ENCODE data around the gene DNAH7.

The DNAH7 gene

GRCh38 chr2:195898505-195899191, 170.0 kb downstream of the DNAH7 start:
- Histone ChIP-seq H3K36me3 (ENCODE audit: control insufficient read depth in 5 of 5, insufficient read depth in 5 of 5, low read length in 5 of 5) (peaks cover 0 to 2% (median 0%) of the 10 kb centered on the region in 5 donors), H3K4me1 (ENCODE audit: control insufficient read depth in 5 of 5, insufficient read depth in 5 of 5, low read length in 5 of 5) (no peaks in the 10 kb centered on the region), H3K9me3 (ENCODE audit: control insufficient read depth in 5 of 5, low read length in 5 of 5) (no peaks in the 10 kb centered on the region), H3K4me3 (ENCODE audit: low read depth in 1 of 5, low read length in 5 of 5) (no peak overlapping the region), H3K27ac (ENCODE audit: low read depth, low read length) (no peak overlapping the region), H3K27me3 (ENCODE audit: control insufficient read depth in 5 of 5, insufficient read depth in 4 of 5, low read length in 5 of 5) (no peaks in the 10 kb centered on the region), H3K9ac (ENCODE audit: low read length in 5 of 5) (no peak overlapping the region)

GRCh38 chr2:195891081-195891480, 177.6 kb downstream of the DNAH7 start:
- Histone ChIP-seq H3K9ac (ENCODE audit: low read length in 5 of 5) (no peak overlapping the region), H3K27ac (ENCODE audit: low read depth, low read length) (no peak overlapping the region), H3K36me3 (ENCODE audit: control insufficient read depth in 5 of 5, insufficient read depth in 5 of 5, low read length in 5 of 5) (peaks cover 0 to 2% (median 0%) of the 10 kb centered on the region in 5 donors), H3K4me1 (ENCODE audit: control insufficient read depth in 5 of 5, insufficient read depth in 5 of 5, low read length in 5 of 5) (no peaks in the 10 kb centered on the region), H3K27me3 (ENCODE audit: control insufficient read depth in 5 of 5, insufficient read depth in 4 of 5, low read length in 5 of 5) (no peaks in the 10 kb centered on the region), H3K4me3 (ENCODE audit: low read depth in 1 of 5, low read length in 5 of 5) (no peak overlapping the region), H3K9me3 (ENCODE audit: control insufficient read depth in 5 of 5, low read length in 5 of 5) (no peaks in the 10 kb centered on the region)

- Histone ChIP-seq H3K9me3 (ENCODE audit: control insufficient read depth in 5 of 5, low read length in 5 of 5) (peaks cover 0 to 8% (median 0%) of the 10 kb centered on the region in 5 donors), H3K9ac (ENCODE audit: low read length in 5 of 5) (no peak overlapping the region), H3K27ac (ENCODE audit: low read depth, low read length) (no peak overlapping the region), H3K4me1 (ENCODE audit: control insufficient read depth in 5 of 5, insufficient read depth in 5 of 5, low read length in 5 of 5) (no peaks in the 10 kb centered on the region), H3K36me3 (ENCODE audit: control insufficient read depth in 5 of 5, insufficient read depth in 5 of 5, low read length in 5 of 5) (no peaks in the 10 kb centered on the region), H3K27me3 (ENCODE audit: control insufficient read depth in 5 of 5, insufficient read depth in 4 of 5, low read length in 5 of 5) (no peaks in the 10 kb centered on the region), H3K4me3 (ENCODE audit: low read depth in 1 of 5, low read length in 5 of 5) (no peak overlapping the region)
Measured at GRCh38 chr2:195879153-195879552, 189.5 kb downstream of the DNAH7 start.

GRCh38 chr2:195871326-195871725, 197.3 kb downstream of the DNAH7 start:
- Histone ChIP-seq H3K27me3 (ENCODE audit: control insufficient read depth in 5 of 5, insufficient read depth in 4 of 5, low read length in 5 of 5) (no peaks in the 10 kb centered on the region), H3K4me1 (ENCODE audit: control insufficient read depth in 5 of 5, insufficient read depth in 5 of 5, low read length in 5 of 5) (no peaks in the 10 kb centered on the region), H3K4me3 (ENCODE audit: low read depth in 1 of 5, low read length in 5 of 5) (no peak overlapping the region), H3K36me3 (ENCODE audit: control insufficient read depth in 5 of 5, insufficient read depth in 5 of 5, low read length in 5 of 5) (no peaks in the 10 kb centered on the region), H3K9me3 (ENCODE audit: control insufficient read depth in 5 of 5, low read length in 5 of 5) (peaks cover 0 to 8% (median 0%) of the 10 kb centered on the region in 5 donors), H3K27ac (ENCODE audit: low read depth, low read length) (no peak overlapping the region), H3K9ac (ENCODE audit: low read length in 5 of 5) (no peak overlapping the region)

- Histone ChIP-seq H3K9me3 (ENCODE audit: control insufficient read depth in 5 of 5, low read length in 5 of 5) (no peaks in the 10 kb centered on the region), H3K27me3 (ENCODE audit: control insufficient read depth in 5 of 5, insufficient read depth in 4 of 5, low read length in 5 of 5) (no peaks in the 10 kb centered on the region), H3K9ac (ENCODE audit: low read length in 5 of 5) (no peak overlapping the region), H3K36me3 (ENCODE audit: control insufficient read depth in 5 of 5, insufficient read depth in 5 of 5, low read length in 5 of 5) (no peaks in the 10 kb centered on the region), H3K4me1 (ENCODE audit: control insufficient read depth in 5 of 5, insufficient read depth in 5 of 5, low read length in 5 of 5) (no peaks in the 10 kb centered on the region), H3K27ac (ENCODE audit: low read depth, low read length) (no peak overlapping the region), H3K4me3 (ENCODE audit: low read depth in 1 of 5, low read length in 5 of 5) (no peak overlapping the region)
Measured at GRCh38 chr2:195864316-195864715, 204.3 kb downstream of the DNAH7 start.

- Histone ChIP-seq H3K27me3 (ENCODE audit: control insufficient read depth in 5 of 5, insufficient read depth in 4 of 5, low read length in 5 of 5) (no peaks in the 10 kb centered on the region), H3K27ac (ENCODE audit: low read depth, low read length) (no peak overlapping the region), H3K9me3 (ENCODE audit: control insufficient read depth in 5 of 5, low read length in 5 of 5) (no peaks in the 10 kb centered on the region), H3K4me3 (ENCODE audit: low read depth in 1 of 5, low read length in 5 of 5) (no peak overlapping the region), H3K4me1 (ENCODE audit: control insufficient read depth in 5 of 5, insufficient read depth in 5 of 5, low read length in 5 of 5) (no peaks in the 10 kb centered on the region), H3K36me3 (ENCODE audit: control insufficient read depth in 5 of 5, insufficient read depth in 5 of 5, low read length in 5 of 5) (no peaks in the 10 kb centered on the region), H3K9ac (ENCODE audit: low read length in 5 of 5) (no peak overlapping the region)
Measured at GRCh38 chr2:195863564-195863963, 205.1 kb downstream of the DNAH7 start.

- Histone ChIP-seq H3K4me1 (ENCODE audit: control insufficient read depth in 5 of 5, insufficient read depth in 5 of 5, low read length in 5 of 5) (no peaks in the 10 kb centered on the region), H3K27ac (ENCODE audit: low read depth, low read length) (no peak overlapping the region), H3K9ac (ENCODE audit: low read length in 5 of 5) (no peak overlapping the region), H3K4me3 (ENCODE audit: low read depth in 1 of 5, low read length in 5 of 5) (no peak overlapping the region), H3K9me3 (ENCODE audit: control insufficient read depth in 5 of 5, low read length in 5 of 5) (no peaks in the 10 kb centered on the region), H3K27me3 (ENCODE audit: control insufficient read depth in 5 of 5, insufficient read depth in 4 of 5, low read length in 5 of 5) (no peaks in the 10 kb centered on the region), H3K36me3 (ENCODE audit: control insufficient read depth in 5 of 5, insufficient read depth in 5 of 5, low read length in 5 of 5) (no peaks in the 10 kb centered on the region)
Measured at GRCh38 chr2:195863121-195863520, 205.5 kb downstream of the DNAH7 start.

GRCh38 chr2:195861821-195862220, 206.8 kb downstream of the DNAH7 start:
- H3K27me3 ChIP-seq (ENCODE audit: control insufficient read depth in 5 of 5, insufficient read depth in 4 of 5, low read length in 5 of 5), result no peaks in the 10 kb centered on the region
- no peak overlapping the region for H3K4me3 ChIP-seq (ENCODE audit: low read depth in 1 of 5, low read length in 5 of 5)
- no peaks in the 10 kb centered on the region for H3K4me1 ChIP-seq (ENCODE audit: control insufficient read depth in 5 of 5, insufficient read depth in 5 of 5, low read length in 5 of 5)
- H3K9ac ChIP-seq (ENCODE audit: low read length in 5 of 5), result no peak overlapping the region
- no peak overlapping the region for H3K27ac ChIP-seq (ENCODE audit: low read depth, low read length)
- H3K36me3 ChIP-seq (ENCODE audit: control insufficient read depth in 5 of 5, insufficient read depth in 5 of 5, low read length in 5 of 5), result no peaks in the 10 kb centered on the region
- H3K9me3 ChIP-seq (ENCODE audit: control insufficient read depth in 5 of 5, low read length in 5 of 5), result no peaks in the 10 kb centered on the region

- no peak overlapping the region for H3K4me3 ChIP-seq (ENCODE audit: low read depth in 1 of 5, low read length in 5 of 5)
- no peaks in the 10 kb centered on the region for H3K36me3 ChIP-seq (ENCODE audit: control insufficient read depth in 5 of 5, insufficient read depth in 5 of 5, low read length in 5 of 5)
- H3K27me3 ChIP-seq (ENCODE audit: control insufficient read depth in 5 of 5, insufficient read depth in 4 of 5, low read length in 5 of 5), result no peaks in the 10 kb centered on the region
- H3K9ac ChIP-seq (ENCODE audit: low read length in 5 of 5), result no peak overlapping the region
- no peak overlapping the region for H3K27ac ChIP-seq (ENCODE audit: low read depth, low read length)
- H3K9me3 ChIP-seq (ENCODE audit: control insufficient read depth in 5 of 5, low read length in 5 of 5), result no peaks in the 10 kb centered on the region
- no peaks in the 10 kb centered on the region for H3K4me1 ChIP-seq (ENCODE audit: control insufficient read depth in 5 of 5, insufficient read depth in 5 of 5, low read length in 5 of 5)
Measured at GRCh38 chr2:195859513-195859912, 209.1 kb downstream of the DNAH7 start.

- Histone ChIP-seq H3K9me3 (ENCODE audit: control insufficient read depth in 5 of 5, low read length in 5 of 5) (no peaks in the 10 kb centered on the region), H3K4me3 (ENCODE audit: low read depth in 1 of 5, low read length in 5 of 5) (no peak overlapping the region), H3K4me1 (ENCODE audit: control insufficient read depth in 5 of 5, insufficient read depth in 5 of 5, low read length in 5 of 5) (no peaks in the 10 kb centered on the region), H3K27me3 (ENCODE audit: control insufficient read depth in 5 of 5, insufficient read depth in 4 of 5, low read length in 5 of 5) (no peaks in the 10 kb centered on the region), H3K9ac (ENCODE audit: low read length in 5 of 5) (no peak overlapping the region), H3K27ac (ENCODE audit: low read depth, low read length) (no peak overlapping the region), H3K36me3 (ENCODE audit: control insufficient read depth in 5 of 5, insufficient read depth in 5 of 5, low read length in 5 of 5) (no peaks in the 10 kb centered on the region)
Measured at GRCh38 chr2:195857132-195857531, 211.5 kb downstream of the DNAH7 start.

Measured in subcutaneous abdominal adipose tissue (tissue), 5 donors.